GM23338 (cell line): Measurements from ENCODE around the gene DLX4. TPM values are rescaled to one million over a fixed set of nuclear protein-coding genes. Genes with fewer than 3 reads are reported as not detected.

Source experiments
- ATAC-seq: fragments of 200-7000 bp; cut with Tn5 transposase; 3 replicates; pipeline ENCODE4 v1.9.1; 2020
- DNase-seq: peaks from one replicate; pipeline ENCODE4 v3.0.0-alpha.2; 2015; ENCODE audit warnings: low spot score
- H2AFZ ChIP-seq: fragments of 200-600 bp; sonication (generic); 2 replicates; pipeline ENCODE4 v1.8.0; 2016; ENCODE audit warnings: antibody characterized with exemption, mild to moderate bottlenecking, moderate library complexity
- H3F3A ChIP-seq: fragments of 200-600 bp; sonication (generic); replicated peaks from 2 replicates; pipeline ENCODE4 v1.8.0; 2017; ENCODE audit warnings: antibody characterized with exemption, mixed run types, low read depth
- H3K27ac ChIP-seq: fragments of 200-600 bp; sonication (generic); 2 replicates; pipeline ENCODE4 v1.6.1; 2016; ENCODE audit warnings: low read depth
- H3K27me3 ChIP-seq: fragments of 200-600 bp; sonication (generic); 2 replicates; pipeline ENCODE4 v1.8.0; 2016; ENCODE audit warnings: mild to moderate bottlenecking, mixed run types, moderate library complexity; ENCODE audit not compliant: insufficient read depth
- H3K36me3 ChIP-seq: fragments of 200-600 bp; sonication (generic); 2 replicates; pipeline ENCODE4 v1.8.0; 2016; ENCODE audit warnings: mild to moderate bottlenecking; ENCODE audit not compliant: insufficient read depth
- H3K4me1 ChIP-seq: fragments of 200-600 bp; sonication (generic); 2 replicates; pipeline ENCODE4 v1.8.0; 2016; ENCODE audit warnings: mild to moderate bottlenecking, moderate library complexity; ENCODE audit not compliant: insufficient read depth
- H3K4me2 ChIP-seq: fragments of 200-600 bp; sonication (generic); 2 replicates; pipeline ENCODE4 v1.7.1; 2017; ENCODE audit warnings: mixed run types
- H3K4me3 ChIP-seq: fragments of 200-600 bp; sonication (generic); 2 replicates; pipeline ENCODE4 v1.6.1; 2016; ENCODE audit warnings: mixed run types
- H3K79me2 ChIP-seq: fragments of 200-600 bp; sonication (generic); replicated peaks from 2 replicates; pipeline ENCODE4 v1.8.0; 2017; ENCODE audit warnings: mild to moderate bottlenecking; ENCODE audit not compliant: insufficient read depth
- H3K9me2 ChIP-seq: fragments of 200-600 bp; sonication (generic); 2 replicates; pipeline ENCODE4 v1.8.0; 2017; ENCODE audit not compliant: insufficient read depth
- H4K20me1 ChIP-seq: fragments of 200-600 bp; sonication (generic); replicated peaks from 2 replicates; pipeline ENCODE4 v1.8.0; 2017; ENCODE audit warnings: mild to moderate bottlenecking; ENCODE audit not compliant: insufficient read depth
- H3K27ac Mint-ChIP-seq: 2 replicates; pipeline ENCODE4 v1.8.0; 2020; ENCODE audit warnings: inconsistent platforms, mild to moderate bottlenecking, moderate library complexity, mixed read lengths
- H3K27me3 Mint-ChIP-seq: 3 replicates; pipeline ENCODE4 v1.8.0; 2022; ENCODE audit warnings: low read depth, mild to moderate bottlenecking, moderate library complexity, mixed read lengths, inconsistent platforms; ENCODE audit not compliant: insufficient read depth, poor library complexity
- H3K36me3 Mint-ChIP-seq: 3 replicates; pipeline ENCODE4 v1.8.0; 2021; ENCODE audit warnings: low read depth, mild to moderate bottlenecking, inconsistent platforms, moderate library complexity, mixed read lengths
- H3K4me1 Mint-ChIP-seq: 3 replicates; pipeline ENCODE4 v1.8.0; 2020; ENCODE audit warnings: mild to moderate bottlenecking, inconsistent platforms, mixed read lengths
- H3K4me3 Mint-ChIP-seq: 3 replicates; pipeline ENCODE4 v1.8.0; 2021; ENCODE audit warnings: moderate library complexity, mild to moderate bottlenecking, inconsistent platforms, mixed read lengths
- H3K9me3 Mint-ChIP-seq: 3 replicates; pipeline ENCODE4 v1.8.0; 2020; ENCODE audit warnings: moderate library complexity, mild to moderate bottlenecking, inconsistent platforms, mixed read lengths
- CREB1 ChIP-seq: fragments of 250-450 bp; sonication (Bioruptor Pico); IDR thresholded peaks from 2 replicates; pipeline ENCODE4 v1.5.0; 2020; ENCODE audit warnings: low read depth, mild to moderate bottlenecking, moderate library complexity
- EZH2phosphoT487 ChIP-seq: fragments of 200-600 bp; sonication (generic); IDR thresholded peaks from one replicate; pipeline ENCODE4 v1.8.1; 2018; ENCODE audit warnings: antibody characterized with exemption; ENCODE audit not compliant: unreplicated experiment
- NANOG ChIP-seq: IDR thresholded peaks from 2 replicates; pipeline ENCODE4 v1.6.1; 2016; ENCODE audit warnings: antibody characterized with exemption, borderline replicate concordance
- POLR2AphosphoS5 ChIP-seq: IDR thresholded peaks from 2 replicates; pipeline ENCODE4 v1.6.1; 2016; ENCODE audit warnings: antibody characterized with exemption, low read depth
- STAT1 ChIP-seq: IDR thresholded peaks from one replicate; pipeline ENCODE4 v1.6.1; 2016; ENCODE audit warnings: antibody characterized with exemption; ENCODE audit not compliant: unreplicated experiment
- polyA plus RNA-seq: library from polyadenylated mRNA; unstranded; fragments of >200 nt; fragmentation: Nextera tagmentation; extraction: Ambion mirVana; gene quantifications from 2 replicates; pipeline ENCODE4 v1.2.1, GENCODE V29; 2016
- total RNA-seq: library from RNA; depleted of rRNA; stranded (reverse); fragments of >200 nt; shearing (Covaris generic); gene quantifications from 2 replicates; pipeline ENCODE4 v1.2.3, GENCODE V29; 2014
- TF ChIP-seq, protein P1 (sequence below): IDR thresholded peaks from 2 replicates; pipeline ENCODE4 v1.6.1; 2016; ENCODE audit warnings: antibody characterized with exemption
- TF ChIP-seq, protein P2 (sequence below): fragments of 250-450 bp; sonication (Bioruptor Pico); IDR thresholded peaks from 2 replicates; pipeline ENCODE4 v1.5.0; 2020; ENCODE audit warnings: mild to moderate bottlenecking, moderate library complexity

The DLX4 gene
- total and polyA plus RNA-seq, 2 experiments from 2014 or later: 0.10 to 0.79 TPM

DNA sequence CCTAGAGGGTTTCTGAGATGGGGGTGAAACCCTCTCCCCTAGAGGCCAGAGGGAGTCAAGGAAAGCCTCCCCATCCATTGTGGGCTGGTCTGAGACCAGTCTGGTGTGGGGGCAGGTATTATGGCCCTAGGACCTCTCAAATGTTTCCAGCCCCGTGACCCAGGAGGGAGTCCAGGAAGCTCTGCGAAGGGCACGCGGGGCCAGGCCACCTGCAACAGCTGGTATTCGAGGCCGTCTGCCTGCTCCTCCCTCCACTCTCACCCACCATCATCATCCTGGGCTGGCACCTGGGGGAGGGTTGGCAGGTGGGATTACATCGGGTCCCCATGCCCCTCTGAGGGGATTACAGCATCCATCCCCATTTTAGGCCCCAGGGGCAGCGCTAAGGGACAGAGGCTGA lies 38.1 kb upstream of the DLX4 start (continued):
- TF ChIP-seq, protein P1, sequence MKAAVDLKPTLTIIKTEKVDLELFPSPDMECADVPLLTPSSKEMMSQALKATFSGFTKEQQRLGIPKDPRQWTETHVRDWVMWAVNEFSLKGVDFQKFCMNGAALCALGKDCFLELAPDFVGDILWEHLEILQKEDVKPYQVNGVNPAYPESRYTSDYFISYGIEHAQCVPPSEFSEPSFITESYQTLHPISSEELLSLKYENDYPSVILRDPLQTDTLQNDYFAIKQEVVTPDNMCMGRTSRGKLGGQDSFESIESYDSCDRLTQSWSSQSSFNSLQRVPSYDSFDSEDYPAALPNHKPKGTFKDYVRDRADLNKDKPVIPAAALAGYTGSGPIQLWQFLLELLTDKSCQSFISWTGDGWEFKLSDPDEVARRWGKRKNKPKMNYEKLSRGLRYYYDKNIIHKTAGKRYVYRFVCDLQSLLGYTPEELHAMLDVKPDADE: no peak
- TF ChIP-seq NANOG: no peak
- TF ChIP-seq CREB1 (CRISPR knock-in tag): no peak
- TF ChIP-seq, protein P2, sequence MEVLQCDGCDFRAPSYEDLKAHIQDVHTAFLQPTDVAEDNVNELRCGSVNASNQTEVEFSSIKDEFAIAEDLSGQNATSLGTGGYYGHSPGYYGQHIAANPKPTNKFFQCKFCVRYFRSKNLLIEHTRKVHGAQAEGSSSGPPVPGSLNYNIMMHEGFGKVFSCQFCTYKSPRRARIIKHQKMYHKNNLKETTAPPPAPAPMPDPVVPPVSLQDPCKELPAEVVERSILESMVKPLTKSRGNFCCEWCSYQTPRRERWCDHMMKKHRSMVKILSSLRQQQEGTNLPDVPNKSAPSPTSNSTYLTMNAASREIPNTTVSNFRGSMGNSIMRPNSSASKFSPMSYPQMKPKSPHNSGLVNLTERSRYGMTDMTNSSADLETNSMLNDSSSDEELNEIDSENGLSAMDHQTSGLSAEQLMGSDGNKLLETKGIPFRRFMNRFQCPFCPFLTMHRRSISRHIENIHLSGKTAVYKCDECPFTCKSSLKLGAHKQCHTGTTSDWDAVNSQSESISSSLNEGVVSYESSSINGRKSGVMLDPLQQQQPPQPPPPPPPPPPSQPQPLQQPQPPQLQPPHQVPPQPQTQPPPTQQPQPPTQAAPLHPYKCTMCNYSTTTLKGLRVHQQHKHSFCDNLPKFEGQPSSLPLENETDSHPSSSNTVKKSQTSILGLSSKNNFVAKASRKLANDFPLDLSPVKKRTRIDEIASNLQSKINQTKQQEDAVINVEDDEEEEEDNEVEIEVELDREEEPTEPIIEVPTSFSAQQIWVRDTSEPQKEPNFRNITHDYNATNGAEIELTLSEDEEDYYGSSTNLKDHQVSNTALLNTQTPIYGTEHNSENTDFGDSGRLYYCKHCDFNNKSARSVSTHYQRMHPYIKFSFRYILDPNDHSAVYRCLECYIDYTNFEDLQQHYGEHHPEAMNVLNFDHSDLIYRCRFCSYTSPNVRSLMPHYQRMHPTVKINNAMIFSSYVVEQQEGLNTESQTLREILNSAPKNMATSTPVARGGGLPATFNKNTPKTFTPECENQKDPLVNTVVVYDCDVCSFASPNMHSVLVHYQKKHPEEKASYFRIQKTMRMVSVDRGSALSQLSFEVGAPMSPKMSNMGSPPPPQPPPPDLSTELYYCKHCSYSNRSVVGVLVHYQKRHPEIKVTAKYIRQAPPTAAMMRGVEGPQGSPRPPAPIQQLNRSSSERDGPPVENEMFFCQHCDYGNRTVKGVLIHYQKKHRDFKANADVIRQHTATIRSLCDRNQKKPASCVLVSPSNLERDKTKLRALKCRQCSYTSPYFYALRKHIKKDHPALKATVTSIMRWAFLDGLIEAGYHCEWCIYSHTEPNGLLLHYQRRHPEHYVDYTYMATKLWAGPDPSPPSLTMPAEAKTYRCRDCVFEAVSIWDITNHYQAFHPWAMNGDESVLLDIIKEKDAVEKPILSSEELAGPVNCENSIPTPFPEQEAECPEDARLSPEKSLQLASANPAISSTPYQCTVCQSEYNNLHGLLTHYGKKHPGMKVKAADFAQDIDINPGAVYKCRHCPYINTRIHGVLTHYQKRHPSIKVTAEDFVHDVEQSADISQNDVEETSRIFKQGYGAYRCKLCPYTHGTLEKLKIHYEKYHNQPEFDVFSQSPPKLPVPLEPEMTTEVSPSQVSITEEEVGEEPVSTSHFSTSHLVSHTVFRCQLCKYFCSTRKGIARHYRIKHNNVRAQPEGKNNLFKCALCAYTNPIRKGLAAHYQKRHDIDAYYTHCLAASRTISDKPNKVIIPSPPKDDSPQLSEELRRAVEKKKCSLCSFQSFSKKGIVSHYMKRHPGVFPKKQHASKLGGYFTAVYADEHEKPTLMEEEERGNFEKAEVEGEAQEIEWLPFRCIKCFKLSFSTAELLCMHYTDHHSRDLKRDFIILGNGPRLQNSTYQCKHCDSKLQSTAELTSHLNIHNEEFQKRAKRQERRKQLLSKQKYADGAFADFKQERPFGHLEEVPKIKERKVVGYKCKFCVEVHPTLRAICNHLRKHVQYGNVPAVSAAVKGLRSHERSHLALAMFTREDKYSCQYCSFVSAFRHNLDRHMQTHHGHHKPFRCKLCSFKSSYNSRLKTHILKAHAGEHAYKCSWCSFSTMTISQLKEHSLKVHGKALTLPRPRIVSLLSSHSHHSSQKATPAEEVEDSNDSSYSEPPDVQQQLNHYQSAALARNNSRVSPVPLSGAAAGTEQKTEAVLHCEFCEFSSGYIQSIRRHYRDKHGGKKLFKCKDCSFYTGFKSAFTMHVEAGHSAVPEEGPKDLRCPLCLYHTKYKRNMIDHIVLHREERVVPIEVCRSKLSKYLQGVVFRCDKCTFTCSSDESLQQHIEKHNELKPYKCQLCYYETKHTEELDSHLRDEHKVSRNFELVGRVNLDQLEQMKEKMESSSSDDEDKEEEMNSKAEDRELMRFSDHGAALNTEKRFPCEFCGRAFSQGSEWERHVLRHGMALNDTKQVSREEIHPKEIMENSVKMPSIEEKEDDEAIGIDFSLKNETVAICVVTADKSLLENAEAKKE (CRISPR knock-in tag): no peak
- no peak for TF ChIP-seq POLR2AphosphoS5
- no peak for TF ChIP-seq STAT1

GRCh38 chr17:49931416-49932137 lies 37.4 kb upstream of the DLX4 start:
- Mint-ChIP-seq H3K9me3 (no peaks in the 10 kb centered on the region), H3K36me3 (no peaks in the 10 kb centered on the region), H3K27ac (no peak overlapping the region), H3K4me1 (peaks cover 10% of the 10 kb centered on the region), H3K4me3 (no peak overlapping the region), H3K27me3 (peaks cover 7% of the 10 kb centered on the region)
- Histone ChIP-seq H3K79me2 (no peaks in the 10 kb centered on the region), H2AFZ (no peak overlapping the region), H3K4me2 (no peak overlapping the region), H3K27ac (no peak overlapping the region), H3K4me1 (0 out of 2 replicates have a peak, but pooled peaks cover 4% of the 10 kb centered on the region), H3K9me2 (no peaks in the 10 kb centered on the region), H3K27me3 (no peaks in the 10 kb centered on the region), H3K4me3 (no peak overlapping the region), H3K36me3 (no peaks in the 10 kb centered on the region), H3F3A (no peaks in the 10 kb centered on the region), H4K20me1 (no peaks in the 10 kb centered on the region)
- DNase-seq: no peak
- ATAC-seq: no peak
- TF ChIP-seq, protein P2 (CRISPR knock-in tag): no peak
- TF ChIP-seq STAT1: no peak
- no peak for TF ChIP-seq EZH2phosphoT487
- TF ChIP-seq CREB1 (CRISPR knock-in tag): no peak
